Keratinocyte (primary cell): ENCODE data around the gene SH3PXD2A. TPM values are rescaled to one million over a fixed set of nuclear protein-coding genes. Genes with fewer than 3 reads are reported as not detected.

Experiments used
- DNase-seq: peaks from one replicate; pipeline ENCODE4 v3.0.0-alpha.2; 2011; ENCODE audit warnings: low read depth, missing footprints, low spot score
- FAIRE-seq: peaks from 2 replicates; lab custom pipeline; 2011; peaks lifted over from hg19 to GRCh38; lab: Jason Lieb, UNC
- H2AFZ ChIP-seq: 2 replicates; pipeline ENCODE4 v1.6.0; 2012; ENCODE audit warnings: low read length, control low read depth, inconsistent platforms; ENCODE audit not compliant: control insufficient read depth
- H3K27ac ChIP-seq: 2 replicates; pipeline ENCODE4 v1.5.1; 2011; ENCODE audit warnings: low read length; ENCODE audit not compliant: control insufficient read depth, insufficient read depth
- H3K27me3 ChIP-seq: 3 replicates; pipeline ENCODE4 v1.6.0; 2011; ENCODE audit warnings: low read length; ENCODE audit not compliant: control insufficient read depth, insufficient read depth; ENCODE audit errors: extremely low read depth
- H3K36me3 ChIP-seq, 2 experiments: 2 replicates in 1 of 2; 3 replicates in 1 of 2; pipeline ENCODE4 v1.5.1; 2011; ENCODE audit warnings: low read length in 2 of 2, mild to moderate bottlenecking in 1 of 2; ENCODE audit not compliant: control insufficient read depth in 2 of 2, insufficient read depth in 2 of 2; ENCODE audit errors: extremely low read depth in 1 of 2
- H3K4me1 ChIP-seq: 3 replicates; pipeline ENCODE4 v1.5.1; 2011; ENCODE audit warnings: low read length; ENCODE audit not compliant: control insufficient read depth, insufficient read depth; ENCODE audit errors: extremely low read depth
- H3K4me2 ChIP-seq: 3 replicates; pipeline ENCODE4 v1.6.0; 2011; ENCODE audit warnings: low read depth, low read length; ENCODE audit not compliant: control insufficient read depth, insufficient read depth; ENCODE audit errors: extremely low read depth
- H3K4me3 ChIP-seq, 3 experiments: fragments of 200-600 bp in 1 of 3; sonication (generic) in 1 of 3; 2 replicates in 2 of 3; 3 replicates in 1 of 3; pipeline ENCODE4 v1.5.1; 2011 to 2016; ENCODE audit warnings: low read length in 3 of 3, mild to moderate bottlenecking in 3 of 3, control low read depth in 2 of 3, inconsistent platforms in 1 of 3, low read depth in 1 of 3, mixed read lengths in 1 of 3, mixed run types in 1 of 3, moderate library complexity in 1 of 3; ENCODE audit not compliant: control insufficient read depth in 2 of 3, insufficient read depth in 2 of 3; ENCODE audit errors: extremely low read depth in 1 of 3
- H3K79me2 ChIP-seq: 2 replicates; pipeline ENCODE4 v1.6.0; 2012; ENCODE audit warnings: low read length; ENCODE audit not compliant: control insufficient read depth, insufficient read depth
- H3K9ac ChIP-seq: 3 replicates; pipeline ENCODE4 v1.6.0; 2011; ENCODE audit warnings: low read length; ENCODE audit not compliant: control insufficient read depth, insufficient read depth; ENCODE audit errors: extremely low read depth
- H3K9me1 ChIP-seq: 3 replicates; pipeline ENCODE4 v1.6.0; 2011; ENCODE audit warnings: low read length; ENCODE audit not compliant: control insufficient read depth, insufficient read depth; ENCODE audit errors: extremely low read depth
- H3K9me3 ChIP-seq: 2 replicates; pipeline ENCODE4 v1.5.1; 2012; ENCODE audit warnings: low read depth, low read length; ENCODE audit not compliant: control insufficient read depth
- H4K20me1 ChIP-seq: 3 replicates; pipeline ENCODE4 v1.6.0; 2011; ENCODE audit warnings: low read length; ENCODE audit not compliant: control insufficient read depth, insufficient read depth; ENCODE audit errors: extremely low read depth
- CTCF ChIP-seq, 3 experiments: IDR thresholded peaks in 1 of 3; conservative IDR thresholded peaks in 1 of 3; optimal IDR thresholded peaks in 1 of 3; 2 replicates in 2 of 3; 3 replicates in 1 of 3; pipeline versions ENCODE3 to v1.5.1; 2011; ENCODE audit warnings: low read length in 3 of 3, mild to moderate bottlenecking in 3 of 3, moderate library complexity in 2 of 3, control low read depth in 1 of 3, inconsistent platforms in 1 of 3; ENCODE audit not compliant: insufficient read depth in 2 of 3; ENCODE audit errors: extremely low read depth in 1 of 3
- EZH2 ChIP-seq: IDR thresholded peaks from one replicate; pipeline ENCODE4 v1.6.1; 2012; ENCODE audit warnings: inconsistent platforms, mild to moderate bottlenecking, low read length, moderate library complexity
- dilution Hi-C: fragments of 300-500 bp; cut with MboI; formaldehyde crosslinking; loops from one replicate; pipeline ENCODE4 v1.7.0; 2020; ENCODE audit warnings: low sequenced_read_pairs; ENCODE audit not compliant: extremely low pct_ligation_motif_present
- polyA plus RNA-seq, 5 experiments: library from polyadenylated mRNA; depleted of rRNA in 3 of 5; stranded (reverse) in 3 of 5; stranded (forward) in 1 of 5; unstranded in 1 of 5; fragments of >200 nt; gene quantifications; 1 replicate in 1 of 5; 2 replicates in 3 of 5; 3 replicates in 1 of 5; pipeline versions ENCODE4 v1.2.1 to v1.2.3, GENCODE V29; 2011 to 2012; ENCODE audit warnings: missing spikeins in 2 of 5, low read depth in 1 of 5, low replicate concordance in 1 of 5

The SH3PXD2A gene
- polyA plus RNA-seq, 1 donor (not counting 4 experiments of a cell fraction or from before 2014, with no cell fraction given): 33.9 TPM

- Histone ChIP-seq H3K4me2 (peak overlapping the region; percentile 96), H4K20me1 (no peaks in the 10 kb centered on the region), H2AFZ (no peak overlapping the region), H3K27ac (peak overlapping the region; percentile 100), H3K4me1 (peaks cover 58% of the 10 kb centered on the region), H3K9me3 (no peaks in the 10 kb centered on the region), H3K36me3 (no peaks in the 10 kb centered on the region), H3K9me1 (no peaks in the 10 kb centered on the region), H3K9ac (peak overlapping the region; percentile 97), H3K4me3 (peak overlapping the region; percentile 5 to 18 (median 16)), H3K79me2 (no peaks in the 10 kb centered on the region), H3K27me3 (no peaks in the 10 kb centered on the region)
- DNase-seq (peak; percentile 80), FAIRE-seq (peak; percentile 98)
- dilution Hi-C loops: no loop called here
- TF ChIP-seq EZH2 (no peak), CTCF (optimal IDR thresholded peaks at IDR 0.05 in 1 of 3, IDR thresholded peaks at IDR 0.05 in 1 of 3, conservative IDR thresholded peaks at IDR 0.05 in 1 of 3; ENCODE audit: extremely low read depth in 1 of 3, insufficient read depth in 2 of 3, low read length in 3 of 3) (peak; percentile 7 to 29 (median 8))
Measured at GRCh38 chr10:103870516-103870915, 15.1 kb upstream of the SH3PXD2A start.

GRCh38 chr10:103869336-103869735 lies 14.0 kb upstream of the SH3PXD2A start:
- Histone ChIP-seq H2AFZ (no peak overlapping the region), H4K20me1 (no peaks in the 10 kb centered on the region), H3K4me1 (peaks cover 50% of the 10 kb centered on the region), H3K9ac (peak overlapping the region; percentile 97), H3K9me3 (no peaks in the 10 kb centered on the region), H3K79me2 (no peaks in the 10 kb centered on the region), H3K36me3 (no peaks in the 10 kb centered on the region), H3K27me3 (no peaks in the 10 kb centered on the region), H3K27ac (peak overlapping the region; percentile 100), H3K4me3 (no peak overlapping the region), H3K4me2 (peak overlapping the region; percentile 96), H3K9me1 (no peaks in the 10 kb centered on the region)
- dilution Hi-C loops: no loop called here
- DNase-seq (no peak), FAIRE-seq (peak; percentile 74)
- no peak for TF ChIP-seq CTCF (optimal IDR thresholded peaks at IDR 0.05 in 1 of 3, IDR thresholded peaks at IDR 0.05 in 1 of 3, conservative IDR thresholded peaks at IDR 0.05 in 1 of 3; ENCODE audit: extremely low read depth in 1 of 3, insufficient read depth in 2 of 3, low read length in 3 of 3)
- TF ChIP-seq EZH2: no peak
